ENCODE results near the gene ITGB4.

DNA sequence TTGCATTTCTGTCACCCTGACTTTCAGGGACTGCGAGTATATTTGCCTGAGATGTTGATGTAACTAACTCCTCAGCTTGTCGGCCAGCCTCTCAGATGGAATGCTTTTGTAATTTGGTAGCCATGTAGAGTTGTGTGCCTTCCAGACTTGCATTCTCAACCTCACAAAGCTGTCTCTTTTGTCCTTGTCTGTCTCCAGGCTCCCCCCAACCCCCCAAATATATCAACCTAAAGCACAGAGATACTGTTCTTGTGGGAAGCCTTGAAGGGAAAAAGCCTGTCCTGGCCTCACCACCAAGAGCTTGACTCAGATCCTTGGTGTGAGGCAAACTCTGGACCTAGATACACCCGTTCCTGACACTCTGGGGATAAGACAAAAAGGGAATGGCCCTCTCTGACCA lies 35.8 kb upstream of the ITGB4 start:
- TF ChIP-seq, protein P1, sequence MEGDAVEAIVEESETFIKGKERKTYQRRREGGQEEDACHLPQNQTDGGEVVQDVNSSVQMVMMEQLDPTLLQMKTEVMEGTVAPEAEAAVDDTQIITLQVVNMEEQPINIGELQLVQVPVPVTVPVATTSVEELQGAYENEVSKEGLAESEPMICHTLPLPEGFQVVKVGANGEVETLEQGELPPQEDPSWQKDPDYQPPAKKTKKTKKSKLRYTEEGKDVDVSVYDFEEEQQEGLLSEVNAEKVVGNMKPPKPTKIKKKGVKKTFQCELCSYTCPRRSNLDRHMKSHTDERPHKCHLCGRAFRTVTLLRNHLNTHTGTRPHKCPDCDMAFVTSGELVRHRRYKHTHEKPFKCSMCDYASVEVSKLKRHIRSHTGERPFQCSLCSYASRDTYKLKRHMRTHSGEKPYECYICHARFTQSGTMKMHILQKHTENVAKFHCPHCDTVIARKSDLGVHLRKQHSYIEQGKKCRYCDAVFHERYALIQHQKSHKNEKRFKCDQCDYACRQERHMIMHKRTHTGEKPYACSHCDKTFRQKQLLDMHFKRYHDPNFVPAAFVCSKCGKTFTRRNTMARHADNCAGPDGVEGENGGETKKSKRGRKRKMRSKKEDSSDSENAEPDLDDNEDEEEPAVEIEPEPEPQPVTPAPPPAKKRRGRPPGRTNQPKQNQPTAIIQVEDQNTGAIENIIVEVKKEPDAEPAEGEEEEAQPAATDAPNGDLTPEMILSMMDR (IDR thresholded peaks at IDR 0.05) = no peak
- TF ChIP-seq POLR2A (IDR thresholded peaks at IDR 0.05) = no peak
